Thymus (tissue), 11 donors: ENCODE data around the gene CIC. TPM values are rescaled to one million over a fixed set of nuclear protein-coding genes. Genes with fewer than 3 reads are reported as not detected.

ENCODE experiments used
- DNase-seq, 9 donors: peaks; one replicate each; pipeline ENCODE4 v3.0.0-alpha.2; 2013; ENCODE audit warnings: low spot score in 9 of 9, low read depth in 6 of 9, missing footprints in 1 of 9
- H3K27ac ChIP-seq, 2 donors: one replicate each; pipeline ENCODE4 v1.5.1; 2013; ENCODE audit warnings: control low read depth in 1 of 2, low read depth in 1 of 2, low read length in 1 of 2, mild to moderate bottlenecking in 1 of 2, moderate library complexity in 1 of 2
- H3K27me3 ChIP-seq, 2 donors: one replicate each; pipeline ENCODE4 v1.5.1; 2013; ENCODE audit warnings: low read length in 1 of 2; ENCODE audit not compliant: control insufficient read depth in 2 of 2, insufficient read depth in 1 of 2
- H3K36me3 ChIP-seq, 2 donors: one replicate each; pipeline ENCODE4 v1.5.1; 2013; ENCODE audit warnings: low read length in 1 of 2, mild to moderate bottlenecking in 1 of 2, moderate library complexity in 1 of 2; ENCODE audit not compliant: control insufficient read depth in 2 of 2, insufficient read depth in 2 of 2
- H3K4me1 ChIP-seq, 2 donors: one replicate each; pipeline ENCODE4 v1.5.1; 2013; ENCODE audit warnings: low read length in 2 of 2; ENCODE audit not compliant: control insufficient read depth in 2 of 2, insufficient read depth in 2 of 2
- H3K4me3 ChIP-seq, 2 donors: one replicate each; pipeline ENCODE4 v1.5.1; 2013; ENCODE audit warnings: low read length in 2 of 2, control low read depth in 1 of 2, mild to moderate bottlenecking in 1 of 2
- H3K9me3 ChIP-seq, 2 donors: one replicate each; pipeline ENCODE4 v1.5.1; 2013; ENCODE audit warnings: low read length in 1 of 2, mild to moderate bottlenecking in 1 of 2; ENCODE audit not compliant: control insufficient read depth in 2 of 2, insufficient read depth in 1 of 2
- WGBS: extraction: QIAGEN DNeasy Blood & Tissue Kit; methylation state at CpG from one replicate; pipeline ENCODE4 v1.1.7; 2013; 5-methylcytosine and 5-hydroxymethylcytosine counted together
- polyA plus RNA-seq: library from polyadenylated mRNA; stranded (reverse); fragments of 200-250 nt; gene quantifications from one replicate; pipeline ENCODE4 v1.2.3, GENCODE V29; 2013
- total RNA-seq: library from RNA; stranded (reverse); fragments of 120-200 nt; gene quantifications from one replicate; pipeline ENCODE4 v1.2.4, GENCODE V29; 2013
- donor health status: healthy.

The CIC gene
- total and polyA plus RNA-seq, 2 donors = 8.3 to 52.2 TPM

GRCh38 chr19:42322305-42322704, 53.3 kb downstream of the CIC start:
- 84% methylated on average over 9 of the region's 9 CpGs for WGBS
- H3K27me3 ChIP-seq = peaks cover 29 to 64% of the 10 kb centered on the region in 2 donors
- peaks cover 2 to 5% of the 10 kb centered on the region in 2 donors for H3K9me3 ChIP-seq
- DNase-seq = no peak
- H3K36me3 ChIP-seq = no peaks in the 10 kb centered on the region
- H3K4me1 ChIP-seq = peaks cover 9 to 16% of the 10 kb centered on the region in 2 donors
- no peak overlapping the region for H3K4me3 ChIP-seq
- H3K27ac ChIP-seq = no peak overlapping the region

DNA sequence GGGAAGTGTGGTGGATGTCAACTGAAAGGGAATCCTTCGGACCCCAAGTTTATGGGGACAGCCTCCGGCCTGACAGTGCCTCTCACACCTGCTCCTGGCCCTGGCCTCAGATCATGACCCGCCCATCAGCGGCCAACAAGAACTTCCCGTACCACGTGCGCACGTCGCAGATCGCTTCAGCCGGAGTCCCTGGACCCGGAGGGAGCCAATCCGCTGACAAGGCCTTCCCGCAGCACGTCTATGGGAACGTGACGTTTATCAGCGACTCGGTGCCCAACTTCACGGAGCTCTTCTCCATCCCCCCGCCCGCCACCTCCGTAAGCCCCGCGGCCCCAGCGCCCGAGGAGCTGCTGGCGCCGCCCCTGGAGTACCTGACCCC, 54.4 kb downstream of the CIC start:
- no peak overlapping the region for H3K27ac ChIP-seq
- H3K4me3 ChIP-seq = peak overlapping the region in 1 of 2 donors; percentile 81
- 27% methylated on average over 29 of the region's 29 CpGs for WGBS
- peaks cover 29 to 57% of the 10 kb centered on the region in 2 donors for H3K27me3 ChIP-seq
- H3K4me1 ChIP-seq = peaks cover 9 to 16% of the 10 kb centered on the region in 2 donors
- DNase-seq = no peak
- H3K9me3 ChIP-seq = peaks cover 2 to 5% of the 10 kb centered on the region in 2 donors
- no peaks in the 10 kb centered on the region for H3K36me3 ChIP-seq

GRCh38 chr19:42323852-42324654, 55.0 kb downstream of the CIC start:
- H3K27ac ChIP-seq = no peak overlapping the region
- H3K27me3 ChIP-seq = peaks cover 29 to 57% of the 10 kb centered on the region in 2 donors
- no peaks in the 10 kb centered on the region for H3K36me3 ChIP-seq
- peaks cover 2 to 5% of the 10 kb centered on the region in 2 donors for H3K9me3 ChIP-seq
- no peak for DNase-seq
- 6% methylated on average over 92 of the region's 92 CpGs for WGBS
- peak overlapping the region in 1 of 2 donors; percentile 81 for H3K4me3 ChIP-seq
- H3K4me1 ChIP-seq = peaks cover 9 to 16% of the 10 kb centered on the region in 2 donors

DNA sequence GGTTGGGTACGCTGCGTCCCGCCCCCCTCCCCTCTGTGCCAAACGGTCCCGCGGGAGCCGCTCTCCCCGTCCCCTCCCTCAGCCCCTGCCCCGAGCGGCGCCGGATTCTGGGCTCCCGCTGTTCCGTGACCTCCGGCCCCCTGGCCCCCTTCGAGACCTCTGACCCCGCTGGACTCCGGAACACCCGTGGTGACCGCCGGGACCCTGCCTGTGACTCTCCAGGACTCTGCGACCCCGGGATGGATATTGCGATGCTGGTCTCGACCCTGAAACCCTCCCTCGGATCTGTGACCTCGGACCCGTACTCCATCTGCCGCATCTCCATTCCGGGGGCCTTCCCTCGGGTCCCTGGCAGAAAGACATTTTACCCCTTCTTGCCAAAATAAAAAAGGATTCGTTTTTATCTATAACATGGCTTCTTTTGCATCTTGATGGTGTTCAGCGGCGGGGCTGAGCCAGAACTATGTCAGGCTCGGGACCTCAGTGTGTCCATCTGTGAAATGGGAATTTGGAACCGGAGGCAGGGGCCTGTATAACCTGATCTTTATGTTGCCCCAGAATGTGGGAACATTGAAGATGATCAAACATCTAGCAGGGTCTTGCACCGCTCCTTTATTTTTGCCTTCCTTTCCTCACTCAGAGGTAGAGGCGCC, 55.7 kb downstream of the CIC start:
- Histone ChIP-seq H3K9me3 (peaks cover 2 to 5% of the 10 kb centered on the region in 2 donors), H3K36me3 (no peaks in the 10 kb centered on the region), H3K27me3 (peaks cover 29 to 53% of the 10 kb centered on the region in 2 donors), H3K27ac (no peak overlapping the region), H3K4me3 (peak overlapping the region in 1 of 2 donors; percentile 81), H3K4me1 (peaks cover 9 to 16% of the 10 kb centered on the region in 2 donors)
- no peak for DNase-seq
- WGBS = 4% methylated on average over 38 of the region's 38 CpGs

DNA sequence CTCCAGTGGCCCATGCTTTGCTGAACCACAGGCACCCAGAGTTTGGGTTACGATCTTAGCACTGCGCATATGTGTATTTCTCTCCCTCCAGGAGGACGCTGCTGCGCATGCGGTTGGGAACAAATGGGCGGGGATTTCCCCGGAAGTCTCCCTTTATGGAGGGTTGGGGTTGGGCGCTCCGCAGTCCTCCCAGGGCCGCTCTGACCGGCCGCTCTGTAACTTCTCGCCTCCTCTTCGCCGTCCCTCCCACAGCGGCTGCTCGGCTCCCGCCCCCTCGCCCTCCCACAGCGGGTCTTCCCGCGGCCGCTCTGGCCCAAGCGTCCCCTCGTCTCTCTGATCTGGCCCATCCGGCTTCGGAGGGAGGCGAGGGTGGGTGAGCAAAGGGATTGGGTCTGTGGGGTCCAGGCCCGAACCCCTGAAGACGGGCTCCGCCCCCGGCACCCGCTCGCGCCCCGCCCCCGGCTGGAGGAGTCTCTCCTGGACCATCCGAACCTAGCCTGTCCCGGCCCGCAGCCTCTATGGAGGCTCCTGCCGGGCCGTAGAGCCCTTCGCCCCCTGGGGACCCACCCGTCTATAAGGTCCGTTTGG, 56.4 kb downstream of the CIC start, which contains the start of gene MEGF8:
TSS of gene MEGF8 (plus strand) at position 328 of the 588 bp plus-strand sequence. CDS start 609 bp downstream, outside the sequence.
- H3K4me3 ChIP-seq = peak within 1 kb of the TSS; percentile 81 to 87
- peak; percentile 97 to 100 (median 98) for DNase-seq
- peaks cover 9 to 16% of the 10 kb centered on the region in 2 donors for H3K4me1 ChIP-seq
- H3K27ac ChIP-seq = peak within 1 kb of the TSS in 1 of 2 donors; percentile 33
- H3K9me3 ChIP-seq = peaks cover 2 to 5% of the 10 kb centered on the region in 2 donors
- WGBS = under 1% methylated on average over 45 of the region's 45 CpGs
- H3K36me3 ChIP-seq = no peaks in the 10 kb centered on the region
- peaks cover 29 to 47% of the 10 kb centered on the region in 2 donors for H3K27me3 ChIP-seq

DNA sequence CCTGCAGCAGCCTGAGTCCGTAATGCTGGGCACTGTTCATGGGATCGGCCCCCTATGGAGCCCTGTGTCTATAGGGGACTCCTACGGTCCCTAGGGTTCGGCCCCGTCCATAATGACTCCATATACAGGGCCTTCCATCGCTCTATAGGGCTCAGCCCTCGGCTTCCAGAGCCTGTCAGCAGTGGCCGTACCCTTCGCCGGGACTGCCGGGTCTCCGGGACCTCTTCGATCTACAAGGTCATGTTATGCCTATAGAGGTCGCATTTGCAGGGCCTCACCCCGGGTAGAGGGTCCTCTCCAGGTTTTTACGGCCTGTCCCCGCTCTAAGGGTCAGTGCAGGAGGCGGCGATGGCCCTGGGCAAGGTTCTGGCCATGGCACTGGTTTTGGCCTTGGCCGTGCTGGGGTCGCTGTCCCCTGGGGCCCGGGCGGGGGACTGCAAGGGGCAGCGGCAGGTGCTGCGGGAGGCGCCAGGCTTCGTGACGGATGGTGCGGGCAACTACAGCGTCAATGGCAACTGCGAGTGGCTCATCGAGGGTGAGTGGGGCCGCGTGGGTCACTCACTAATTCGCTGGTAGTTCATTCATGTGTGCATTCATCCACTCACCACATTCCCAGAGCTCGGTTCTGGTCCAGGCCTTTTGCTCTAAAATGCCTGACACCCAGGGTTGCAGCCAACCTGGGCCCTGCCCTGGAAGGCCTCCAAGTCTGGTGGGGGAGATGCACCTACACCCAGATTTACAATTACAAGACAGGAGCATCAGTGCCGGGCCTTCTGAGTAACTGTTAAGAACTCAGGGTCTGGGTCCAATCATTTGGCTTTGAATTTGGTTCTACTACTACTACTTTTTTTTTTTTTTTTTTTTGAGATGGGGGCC, 57.1 kb downstream of the CIC start:
- Histone ChIP-seq H3K4me3 (peak overlapping the region; percentile 81 to 87), H3K27me3 (peaks cover 29 to 40% of the 10 kb centered on the region in 2 donors), H3K4me1 (peaks cover 9 to 16% of the 10 kb centered on the region in 2 donors), H3K27ac (peak overlapping the region in 1 of 2 donors; percentile 33), H3K36me3 (no peaks in the 10 kb centered on the region), H3K9me3 (peaks cover 2 to 5% of the 10 kb centered on the region in 2 donors)
- DNase-seq = peak in 2 of 9 donors; percentile 21 to 35
- WGBS = 10% methylated on average over 37 of the region's 37 CpGs

GRCh38 chr19:42326969-42327368, 57.9 kb downstream of the CIC start:
- no peak overlapping the region for H3K4me3 ChIP-seq
- no peaks in the 10 kb centered on the region for H3K36me3 ChIP-seq

DNA sequence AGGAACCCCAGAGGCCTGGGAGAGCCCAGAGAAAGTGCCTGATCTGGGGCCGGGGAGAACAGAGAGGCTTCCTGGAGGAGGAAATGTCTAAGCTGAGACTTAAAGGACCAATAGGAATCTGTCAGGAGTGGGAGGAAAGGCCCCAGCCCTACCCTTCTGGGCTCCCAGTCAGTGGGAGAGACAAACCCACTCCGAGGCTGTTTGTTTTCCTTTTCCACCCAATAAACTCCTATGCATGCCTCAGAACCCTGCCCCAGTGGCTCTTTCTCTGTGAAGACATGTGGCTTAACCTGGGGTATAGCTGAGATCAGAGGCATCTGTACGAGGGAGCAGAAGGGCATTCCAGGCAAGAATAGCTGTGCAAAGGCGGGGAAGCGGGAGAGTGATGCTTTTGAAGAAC, 58.3 kb downstream of the CIC start:
- peaks cover 9 to 16% of the 10 kb centered on the region in 2 donors for H3K4me1 ChIP-seq
- WGBS = 98% methylated on average over 5 of the region's 5 CpGs
- DNase-seq = no peak
- H3K27ac ChIP-seq = no peak overlapping the region
- H3K9me3 ChIP-seq = peaks cover under 1 to 5% of the 10 kb centered on the region in 2 donors
- peaks cover 22 to 28% of the 10 kb centered on the region in 2 donors for H3K27me3 ChIP-seq
- no peaks in the 10 kb centered on the region for H3K36me3 ChIP-seq
- H3K4me3 ChIP-seq = no peak overlapping the region

More at GRCh38 chr19:42326969-42327368, 57.9 kb downstream of the CIC start:
- Histone ChIP-seq H3K9me3 (peaks cover 2 to 5% of the 10 kb centered on the region in 2 donors), H3K27me3 (peaks cover 27 to 32% of the 10 kb centered on the region in 2 donors), H3K27ac (no peak overlapping the region), H3K4me1 (peaks cover 9 to 16% of the 10 kb centered on the region in 2 donors)
- no peak for DNase-seq
